Measurements from ENCODE around the gene CALM1.
A peak's percentile ranks its signal among the peaks of the same experiment; 100 is the strongest.

The CALM1 gene

GRCh38 chr14:90423166-90423565, 26.3 kb downstream of the CALM1 start:
- Histone ChIP-seq H3K4me1 (ENCODE audit: control insufficient read depth in 5 of 5, insufficient read depth in 5 of 5, low read length in 5 of 5) (peaks cover 0 to 40% (median 8%) of the 10 kb centered on the region in 5 donors), H3K27ac (ENCODE audit: low read depth, low read length) (no peak overlapping the region)

DNA sequence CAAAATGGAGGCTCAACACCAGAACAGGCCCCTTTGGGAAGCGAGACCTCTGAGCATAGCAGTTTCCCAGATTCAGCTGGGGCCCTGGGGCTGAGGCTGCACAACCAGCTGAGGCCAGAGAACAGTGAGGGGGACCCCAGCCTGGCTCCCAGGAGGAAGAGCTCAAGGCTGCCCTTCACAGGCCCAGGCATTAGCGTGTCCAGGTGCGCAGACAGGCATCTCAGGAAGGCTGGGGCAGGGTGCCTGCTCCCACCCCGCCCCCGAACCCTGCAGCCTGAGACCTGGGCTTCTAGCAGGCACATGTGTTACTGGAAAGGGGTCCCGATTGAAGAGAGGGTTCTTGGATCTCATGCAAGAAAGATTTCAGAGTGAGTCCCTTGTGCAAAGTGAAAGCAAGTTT, 27.2 kb downstream of the CALM1 start:
- Histone ChIP-seq H3K9ac (ENCODE audit: low read length in 5 of 5) (no peak overlapping the region), H3K9me3 (ENCODE audit: control insufficient read depth in 5 of 5, low read length in 5 of 5) (peaks cover 0 to 3% (median 0%) of the 10 kb centered on the region in 5 donors), H3K36me3 (ENCODE audit: control insufficient read depth in 5 of 5, insufficient read depth in 5 of 5, low read length in 5 of 5) (no peaks in the 10 kb centered on the region), H3K27me3 (ENCODE audit: control insufficient read depth in 5 of 5, insufficient read depth in 4 of 5, low read length in 5 of 5) (peaks cover 0 to 2% (median 0%) of the 10 kb centered on the region in 5 donors), H3K27ac (ENCODE audit: low read depth, low read length) (no peak overlapping the region), H3K4me3 (ENCODE audit: low read depth in 1 of 5, low read length in 5 of 5) (no peak overlapping the region), H3K4me1 (ENCODE audit: control insufficient read depth in 5 of 5, insufficient read depth in 5 of 5, low read length in 5 of 5) (peaks cover 0 to 40% (median 6%) of the 10 kb centered on the region in 5 donors)

More at GRCh38 chr14:90423166-90423565, 26.3 kb downstream of the CALM1 start:
- H3K36me3 ChIP-seq (ENCODE audit: control insufficient read depth in 5 of 5, insufficient read depth in 5 of 5, low read length in 5 of 5) = no peaks in the 10 kb centered on the region
- H3K27me3 ChIP-seq (ENCODE audit: control insufficient read depth in 5 of 5, insufficient read depth in 4 of 5, low read length in 5 of 5) = peaks cover 0 to 4% (median 0%) of the 10 kb centered on the region in 5 donors
- no peak overlapping the region for H3K9ac ChIP-seq (ENCODE audit: low read length in 5 of 5)
- H3K9me3 ChIP-seq (ENCODE audit: control insufficient read depth in 5 of 5, low read length in 5 of 5) = peaks cover 0 to 1% (median 0%) of the 10 kb centered on the region in 5 donors
- H3K4me3 ChIP-seq (ENCODE audit: low read depth in 1 of 5, low read length in 5 of 5) = no peak overlapping the region

GRCh38 chr14:90424686-90425372, 28.0 kb downstream of the CALM1 start:
- no peak overlapping the region for H3K9ac ChIP-seq (ENCODE audit: low read length in 5 of 5)
- peaks cover 0 to 6% (median 0%) of the 10 kb centered on the region in 5 donors for H3K9me3 ChIP-seq (ENCODE audit: control insufficient read depth in 5 of 5, low read length in 5 of 5)
- no peak overlapping the region for H3K4me3 ChIP-seq (ENCODE audit: low read depth in 1 of 5, low read length in 5 of 5)
- peaks cover 0 to 39% (median 4%) of the 10 kb centered on the region in 5 donors for H3K4me1 ChIP-seq (ENCODE audit: control insufficient read depth in 5 of 5, insufficient read depth in 5 of 5, low read length in 5 of 5)
- H3K27ac ChIP-seq (ENCODE audit: low read depth, low read length) = no peak overlapping the region
- no peaks in the 10 kb centered on the region for H3K36me3 ChIP-seq (ENCODE audit: control insufficient read depth in 5 of 5, insufficient read depth in 5 of 5, low read length in 5 of 5)
- peaks cover 0 to 3% (median 0%) of the 10 kb centered on the region in 5 donors for H3K27me3 ChIP-seq (ENCODE audit: control insufficient read depth in 5 of 5, insufficient read depth in 4 of 5, low read length in 5 of 5)

DNA sequence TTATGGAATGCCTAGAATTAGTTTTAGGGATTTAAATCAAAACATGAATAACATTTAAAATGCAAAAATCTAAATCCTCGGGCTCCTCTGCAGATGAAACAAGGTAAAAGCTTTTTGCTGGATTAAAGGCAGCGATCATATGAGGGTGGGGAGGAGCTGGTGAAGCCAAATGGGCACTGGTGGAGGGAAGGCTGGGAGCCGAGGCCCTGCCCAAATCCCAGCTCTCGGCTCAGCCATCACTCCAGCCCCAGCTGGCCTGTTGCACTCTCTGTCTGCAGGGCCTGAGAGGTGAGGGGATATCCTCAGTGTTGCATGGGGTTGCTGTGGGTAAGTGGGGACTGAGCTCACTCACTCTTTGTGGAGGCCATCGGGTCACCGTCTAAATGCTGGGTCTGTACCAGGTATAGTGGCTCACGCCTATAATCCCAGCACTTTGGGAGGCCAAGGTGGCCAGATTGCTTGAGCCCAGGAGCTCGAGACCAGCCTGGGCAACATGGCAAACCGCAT, 28.6 kb downstream of the CALM1 start:
- H3K4me3 ChIP-seq (ENCODE audit: low read depth in 1 of 5, low read length in 5 of 5) = no peak overlapping the region
- H3K4me1 ChIP-seq (ENCODE audit: control insufficient read depth in 5 of 5, insufficient read depth in 5 of 5, low read length in 5 of 5) = peaks cover 0 to 44% (median 6%) of the 10 kb centered on the region in 5 donors
- no peak overlapping the region for H3K27ac ChIP-seq (ENCODE audit: low read depth, low read length)
- H3K27me3 ChIP-seq (ENCODE audit: control insufficient read depth in 5 of 5, insufficient read depth in 4 of 5, low read length in 5 of 5) = peaks cover 0 to 3% (median 0%) of the 10 kb centered on the region in 5 donors
- no peaks in the 10 kb centered on the region for H3K36me3 ChIP-seq (ENCODE audit: control insufficient read depth in 5 of 5, insufficient read depth in 5 of 5, low read length in 5 of 5)
- H3K9me3 ChIP-seq (ENCODE audit: control insufficient read depth in 5 of 5, low read length in 5 of 5) = peaks cover 0 to 6% (median 0%) of the 10 kb centered on the region in 5 donors
- H3K9ac ChIP-seq (ENCODE audit: low read length in 5 of 5) = no peak overlapping the region

- H3K27ac ChIP-seq (ENCODE audit: low read depth, low read length) = no peak overlapping the region
- no peak overlapping the region for H3K4me3 ChIP-seq (ENCODE audit: low read depth in 1 of 5, low read length in 5 of 5)
These were observed 29.3 kb downstream of the CALM1 start for GRCh38 chr14:90426031-90426540.

GRCh38 chr14:90426663-90427062, 29.8 kb downstream of the CALM1 start:
- peaks cover 0 to 3% (median 0%) of the 10 kb centered on the region in 5 donors for H3K27me3 ChIP-seq (ENCODE audit: control insufficient read depth in 5 of 5, insufficient read depth in 4 of 5, low read length in 5 of 5)
- H3K9ac ChIP-seq (ENCODE audit: low read length in 5 of 5) = no peak overlapping the region
- H3K9me3 ChIP-seq (ENCODE audit: control insufficient read depth in 5 of 5, low read length in 5 of 5) = peaks cover 0 to 6% (median 0%) of the 10 kb centered on the region in 5 donors
- H3K27ac ChIP-seq (ENCODE audit: low read depth, low read length) = no peak overlapping the region
- no peaks in the 10 kb centered on the region for H3K36me3 ChIP-seq (ENCODE audit: control insufficient read depth in 5 of 5, insufficient read depth in 5 of 5, low read length in 5 of 5)
- H3K4me1 ChIP-seq (ENCODE audit: control insufficient read depth in 5 of 5, insufficient read depth in 5 of 5, low read length in 5 of 5) = peaks cover 0 to 46% (median 6%) of the 10 kb centered on the region in 5 donors
- H3K4me3 ChIP-seq (ENCODE audit: low read depth in 1 of 5, low read length in 5 of 5) = no peak overlapping the region

More at GRCh38 chr14:90426031-90426540, 29.3 kb downstream of the CALM1 start:
- no peak overlapping the region for H3K9ac ChIP-seq (ENCODE audit: low read length in 5 of 5)
- peaks cover 0 to 6% (median 0%) of the 10 kb centered on the region in 5 donors for H3K9me3 ChIP-seq (ENCODE audit: control insufficient read depth in 5 of 5, low read length in 5 of 5)
- no peaks in the 10 kb centered on the region for H3K36me3 ChIP-seq (ENCODE audit: control insufficient read depth in 5 of 5, insufficient read depth in 5 of 5, low read length in 5 of 5)
- H3K27me3 ChIP-seq (ENCODE audit: control insufficient read depth in 5 of 5, insufficient read depth in 4 of 5, low read length in 5 of 5) = peaks cover 0 to 3% (median 0%) of the 10 kb centered on the region in 5 donors
- peaks cover 0 to 46% (median 6%) of the 10 kb centered on the region in 5 donors for H3K4me1 ChIP-seq (ENCODE audit: control insufficient read depth in 5 of 5, insufficient read depth in 5 of 5, low read length in 5 of 5)

DNA sequence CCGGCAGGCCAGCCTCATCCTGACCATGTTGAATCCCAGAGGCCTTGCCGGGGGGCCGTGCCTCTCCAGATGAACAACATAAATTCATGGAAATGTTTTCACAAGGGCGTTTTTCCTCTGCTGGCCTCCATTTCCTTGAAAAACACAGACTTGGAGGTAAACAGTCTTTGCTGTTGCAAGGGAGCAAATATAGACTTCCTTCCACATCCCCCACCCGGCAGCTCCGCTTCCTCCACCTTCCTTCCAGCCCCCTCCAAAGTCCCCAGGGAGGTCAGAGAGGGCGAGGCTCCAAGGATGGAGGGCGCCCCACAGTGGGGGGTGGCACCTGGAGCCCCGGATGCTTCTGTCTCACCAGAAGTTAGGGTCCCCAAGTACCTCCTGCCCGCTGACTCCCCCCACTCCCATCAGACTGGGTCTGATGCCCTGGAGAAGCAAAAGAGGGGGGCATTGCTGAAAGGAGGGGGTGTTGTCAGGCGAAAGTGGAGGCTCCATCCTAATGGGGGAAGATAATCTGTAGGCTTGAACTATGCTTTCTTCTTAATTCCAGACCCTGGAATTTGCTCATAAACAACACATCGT, 31.1 kb downstream of the CALM1 start:
- Histone ChIP-seq H3K36me3 (ENCODE audit: control insufficient read depth in 5 of 5, insufficient read depth in 5 of 5, low read length in 5 of 5) (no peaks in the 10 kb centered on the region), H3K27ac (ENCODE audit: low read depth, low read length) (peak overlapping the region; percentile 2), H3K4me3 (ENCODE audit: low read depth in 1 of 5, low read length in 5 of 5) (no peak overlapping the region), H3K9ac (ENCODE audit: low read length in 5 of 5) (peak overlapping the region in 1 of 5 donors; percentile 28), H3K4me1 (ENCODE audit: control insufficient read depth in 5 of 5, insufficient read depth in 5 of 5, low read length in 5 of 5) (peaks cover 0 to 46% (median 6%) of the 10 kb centered on the region in 5 donors), H3K9me3 (ENCODE audit: control insufficient read depth in 5 of 5, low read length in 5 of 5) (peaks cover 0 to 6% (median 0%) of the 10 kb centered on the region in 5 donors), H3K27me3 (ENCODE audit: control insufficient read depth in 5 of 5, insufficient read depth in 4 of 5, low read length in 5 of 5) (peaks cover 0 to 3% (median 2%) of the 10 kb centered on the region in 5 donors)

DNA sequence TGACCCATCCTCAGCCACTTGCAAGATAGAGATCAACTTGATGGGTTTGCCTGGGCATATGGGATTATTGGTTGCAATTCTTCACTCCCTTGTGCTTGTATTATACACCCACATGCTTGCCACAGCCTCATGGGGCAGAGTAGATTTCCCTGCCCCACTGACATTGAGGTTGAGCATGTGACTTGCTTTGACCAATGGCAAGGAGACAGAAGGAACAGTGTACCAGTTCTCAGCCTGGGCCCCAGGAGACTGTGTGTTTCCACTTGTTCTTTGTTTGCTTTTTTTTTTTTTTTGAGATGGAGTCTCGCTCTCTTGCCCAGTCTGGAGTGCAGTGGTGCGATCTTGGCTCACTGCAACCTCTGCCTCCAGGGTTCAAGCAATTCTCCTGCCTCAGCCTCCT, 31.8 kb downstream of the CALM1 start:
- Histone ChIP-seq H3K27ac (ENCODE audit: low read depth, low read length) (peak overlapping the region; percentile 2), H3K4me3 (ENCODE audit: low read depth in 1 of 5, low read length in 5 of 5) (no peak overlapping the region), H3K27me3 (ENCODE audit: control insufficient read depth in 5 of 5, insufficient read depth in 4 of 5, low read length in 5 of 5) (peaks cover 0 to 3% (median 2%) of the 10 kb centered on the region in 5 donors), H3K9me3 (ENCODE audit: control insufficient read depth in 5 of 5, low read length in 5 of 5) (peaks cover 0 to 6% (median 0%) of the 10 kb centered on the region in 5 donors), H3K36me3 (ENCODE audit: control insufficient read depth in 5 of 5, insufficient read depth in 5 of 5, low read length in 5 of 5) (no peaks in the 10 kb centered on the region), H3K9ac (ENCODE audit: low read length in 5 of 5) (no peak overlapping the region), H3K4me1 (ENCODE audit: control insufficient read depth in 5 of 5, insufficient read depth in 5 of 5, low read length in 5 of 5) (peaks cover 0 to 46% (median 6%) of the 10 kb centered on the region in 5 donors)

DNA sequence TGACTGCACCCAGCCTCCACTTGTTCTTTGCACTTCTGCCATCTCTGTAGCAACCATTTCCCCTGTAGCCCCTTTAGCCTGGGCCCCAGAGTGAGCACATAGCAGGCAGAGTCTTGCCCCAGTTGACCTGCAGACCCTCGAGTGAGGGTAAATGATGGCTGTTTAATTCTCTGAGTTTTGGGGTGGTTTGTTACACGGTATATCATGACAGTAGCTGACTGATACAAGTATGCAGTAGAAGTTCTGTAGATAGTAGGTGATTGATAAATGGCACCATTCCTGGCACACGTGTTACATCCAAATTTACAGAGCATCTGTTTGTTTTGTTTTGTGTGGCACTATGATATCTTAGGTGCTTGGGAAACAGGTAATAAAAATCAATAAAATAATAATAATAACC, 32.4 kb downstream of the CALM1 start:
- H3K27ac ChIP-seq (ENCODE audit: low read depth, low read length) = no peak overlapping the region
- no peak overlapping the region for H3K9ac ChIP-seq (ENCODE audit: low read length in 5 of 5)

More for the DNA sequence above, 32.4 kb downstream of the CALM1 start:
- H3K4me3 ChIP-seq (ENCODE audit: low read depth in 1 of 5, low read length in 5 of 5) = no peak overlapping the region
- H3K36me3 ChIP-seq (ENCODE audit: control insufficient read depth in 5 of 5, insufficient read depth in 5 of 5, low read length in 5 of 5) = no peaks in the 10 kb centered on the region
- peaks cover 0 to 46% (median 6%) of the 10 kb centered on the region in 5 donors for H3K4me1 ChIP-seq (ENCODE audit: control insufficient read depth in 5 of 5, insufficient read depth in 5 of 5, low read length in 5 of 5)
- peaks cover 0 to 6% (median 0%) of the 10 kb centered on the region in 5 donors for H3K9me3 ChIP-seq (ENCODE audit: control insufficient read depth in 5 of 5, low read length in 5 of 5)
- H3K27me3 ChIP-seq (ENCODE audit: control insufficient read depth in 5 of 5, insufficient read depth in 4 of 5, low read length in 5 of 5) = peaks cover 0 to 3% (median 2%) of the 10 kb centered on the region in 5 donors
